ENCODE measurements around the gene A1BG. TPM values are rescaled to one million over a fixed set of nuclear protein-coding genes. Genes with fewer than 3 reads are reported as not detected.
"Not testable (repeated sequence)": the region's sequence is repeated elsewhere in the genome, so short reads cannot be mapped to it uniquely, and the experiment has no call there.

Gene A1BG
- total RNA-seq, 1 donor from 2014 or later, result 7.6 TPM

DNA sequence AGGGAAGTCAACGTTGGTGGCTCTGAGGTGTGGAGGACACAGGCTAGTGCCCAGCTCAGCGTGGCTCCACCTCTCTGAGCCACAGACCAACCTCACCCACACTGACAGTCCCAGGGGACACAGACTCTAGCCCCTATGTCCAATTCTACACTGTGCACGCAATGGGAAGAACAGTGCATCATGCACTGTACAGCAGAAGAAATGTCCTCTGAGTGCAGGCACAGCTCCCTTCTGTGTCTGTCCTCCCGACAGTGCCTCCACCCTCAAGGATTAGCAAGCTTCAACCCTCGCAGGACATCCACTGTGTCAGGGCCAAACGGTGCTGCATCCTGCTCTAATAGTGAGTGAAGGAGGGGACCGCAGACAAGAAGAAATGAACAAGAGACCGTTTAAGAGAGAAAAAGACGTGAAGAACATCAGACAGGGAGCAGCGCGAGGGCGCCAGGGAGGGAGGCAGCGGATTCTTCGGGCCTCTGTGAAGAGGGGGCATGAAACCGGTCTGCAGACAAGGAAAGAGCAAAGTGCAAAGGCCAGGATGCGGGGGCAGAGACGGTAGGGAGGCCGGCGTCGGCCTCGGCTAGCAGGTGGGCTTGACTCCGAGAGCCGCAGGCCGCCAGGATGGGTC lies 26.9 kb upstream of the A1BG start:
- intact Hi-C loops (cut with micrococcal nuclease), result loop anchor here (1.0 to 2.0 kb wide), 6 partner anchors 31 to 197 kb away; partner anchors contain the start of genes ERVK3-1, ZNF274 and ZNF324
- H3K4me3 Mint-ChIP-seq, result peak overlapping the region; percentile 97
- no peaks in the 10 kb centered on the region for H3K9me3 Mint-ChIP-seq
- H3K36me3 Mint-ChIP-seq (ENCODE audit: low read depth), result peaks cover 5% of the 10 kb centered on the region
- H3K4me1 Mint-ChIP-seq, result peaks cover 18% of the 10 kb centered on the region
- peak overlapping the region; percentile 94 for H3K27ac Mint-ChIP-seq
- H3K27me3 Mint-ChIP-seq, result no peaks in the 10 kb centered on the region
- DNase-seq, result no peak

GRCh38 chr19:58379246-58379645 lies 26.0 kb upstream of the A1BG start:
- Mint-ChIP-seq H3K36me3 (ENCODE audit: low read depth) (peaks cover 5% of the 10 kb centered on the region), H3K4me3 (peak overlapping the region; percentile 97), H3K27me3 (no peaks in the 10 kb centered on the region), H3K9me3 (no peaks in the 10 kb centered on the region), H3K4me1 (peaks cover 18% of the 10 kb centered on the region), H3K27ac (peak overlapping the region; percentile 94)
- intact Hi-C loops (cut with micrococcal nuclease), result no loop called here
- no peak for DNase-seq

DNA sequence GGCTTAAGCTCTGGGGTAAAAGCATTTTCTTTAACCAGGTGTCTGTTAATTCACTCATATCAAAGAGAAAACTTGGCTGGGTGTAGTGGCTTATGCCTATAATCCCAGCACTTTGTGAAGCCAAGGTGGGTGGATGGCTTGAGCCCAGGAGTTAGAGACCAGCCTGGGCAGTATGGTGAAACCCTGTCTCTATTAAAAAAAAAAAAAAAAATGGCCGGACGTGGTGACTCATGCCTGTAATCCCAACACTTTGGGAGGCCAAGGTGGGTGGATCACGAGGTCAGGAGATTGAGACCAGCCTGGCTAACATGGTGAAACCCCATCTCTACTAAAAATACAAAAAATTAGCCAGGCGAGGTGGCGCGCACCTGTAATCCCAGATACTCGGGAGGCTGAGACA lies 23.4 kb upstream of the A1BG start:
- H3K9me3 Mint-ChIP-seq; H3K4me3 Mint-ChIP-seq; H3K27me3 Mint-ChIP-seq; H3K36me3 Mint-ChIP-seq (ENCODE audit: low read depth); DNase-seq; H3K27ac Mint-ChIP-seq; intact Hi-C loops (cut with micrococcal nuclease): not testable (repeated sequence)
- H3K4me1 Mint-ChIP-seq, result peaks cover 13% of the 10 kb centered on the region

DNA sequence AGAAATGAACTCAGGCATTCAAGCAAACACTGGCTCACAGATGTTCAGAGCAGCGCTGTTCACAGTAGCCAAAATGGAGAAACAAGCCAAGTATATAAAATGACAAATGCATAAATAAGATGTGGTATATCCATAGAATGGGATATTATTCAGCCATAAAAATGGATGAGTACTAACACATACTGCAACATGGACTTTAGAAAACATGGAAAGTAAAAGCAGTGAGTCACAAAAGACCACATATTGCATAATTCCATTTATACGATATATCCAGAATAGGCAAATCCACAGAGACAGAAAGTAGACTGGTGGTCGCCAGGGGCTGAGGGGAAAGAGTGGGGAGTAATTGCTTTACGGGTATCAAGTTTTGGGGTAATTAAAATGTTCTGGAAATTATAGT lies 20.9 kb upstream of the A1BG start:
- intact Hi-C loops (cut with micrococcal nuclease), result no loop called here
- H3K27ac Mint-ChIP-seq, result no peak overlapping the region

GRCh38 chr19:58372311-58373133 lies 19.2 kb upstream of the A1BG start:
- no peak for DNase-seq
- intact Hi-C loops (cut with micrococcal nuclease), result no loop called here
- peaks cover 2% of the 10 kb centered on the region for H3K4me1 Mint-ChIP-seq
- no peaks in the 10 kb centered on the region for H3K27me3 Mint-ChIP-seq
- H3K27ac Mint-ChIP-seq, result no peak overlapping the region
- H3K9me3 Mint-ChIP-seq, result no peaks in the 10 kb centered on the region
- H3K4me3 Mint-ChIP-seq, result no peak overlapping the region
- no peaks in the 10 kb centered on the region for H3K36me3 Mint-ChIP-seq (ENCODE audit: low read depth)

More for the DNA sequence above, 20.9 kb upstream of the A1BG start:
- no peaks in the 10 kb centered on the region for H3K9me3 Mint-ChIP-seq
- H3K4me1 Mint-ChIP-seq, result peaks cover 2% of the 10 kb centered on the region
- no peaks in the 10 kb centered on the region for H3K36me3 Mint-ChIP-seq (ENCODE audit: low read depth)
- H3K4me3 Mint-ChIP-seq, result no peak overlapping the region
- H3K27me3 Mint-ChIP-seq, result no peaks in the 10 kb centered on the region
- DNase-seq, result no peak

DNA sequence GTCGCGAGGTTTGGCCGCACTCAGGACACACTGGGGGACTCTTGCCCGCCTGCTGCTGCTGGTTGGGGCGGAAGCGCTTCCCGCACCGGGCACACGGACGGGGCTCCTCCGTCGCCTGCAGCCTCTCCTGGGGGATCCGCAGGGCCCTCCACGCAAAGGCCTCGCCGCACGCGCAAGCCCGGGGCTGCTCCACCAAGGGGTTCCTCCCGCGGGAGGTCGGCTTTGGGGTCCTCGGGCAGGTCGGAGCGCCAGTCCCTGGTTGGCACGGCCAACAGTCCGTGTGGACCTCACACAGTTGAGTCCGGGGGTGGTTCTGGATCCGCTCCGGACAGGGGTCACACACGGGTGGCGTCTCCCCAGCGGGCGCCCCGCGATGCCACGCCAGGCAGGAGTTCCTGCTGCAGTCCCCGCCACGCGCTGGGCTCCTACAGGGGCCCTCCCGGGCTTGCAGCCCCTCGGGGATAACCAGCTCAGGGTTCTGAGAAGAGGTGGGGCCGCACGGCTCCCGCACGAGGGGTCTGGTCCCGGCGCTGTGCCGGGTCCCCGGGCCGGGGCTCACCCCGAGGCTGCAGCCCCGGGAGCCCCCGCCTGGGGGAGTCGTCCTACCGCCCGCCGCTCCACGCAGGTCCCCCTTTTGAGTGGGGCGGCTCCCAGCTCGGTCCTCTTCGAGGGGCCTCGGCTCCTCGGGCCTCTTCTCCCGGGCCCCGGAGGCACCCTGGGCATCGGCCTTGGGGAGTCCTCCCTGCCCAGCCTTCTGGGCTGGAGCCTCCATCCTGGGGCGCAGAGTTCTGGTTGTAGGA lies 15.5 kb upstream of the A1BG start:
- no peak overlapping the region for H3K27ac Mint-ChIP-seq
- no peaks in the 10 kb centered on the region for H3K4me1 Mint-ChIP-seq
- intact Hi-C loops (cut with micrococcal nuclease), result no loop called here
- no peak overlapping the region for H3K4me3 Mint-ChIP-seq
- no peak for DNase-seq
- H3K36me3 Mint-ChIP-seq (ENCODE audit: low read depth), result no peaks in the 10 kb centered on the region
- no peaks in the 10 kb centered on the region for H3K9me3 Mint-ChIP-seq
- no peaks in the 10 kb centered on the region for H3K27me3 Mint-ChIP-seq

DNA sequence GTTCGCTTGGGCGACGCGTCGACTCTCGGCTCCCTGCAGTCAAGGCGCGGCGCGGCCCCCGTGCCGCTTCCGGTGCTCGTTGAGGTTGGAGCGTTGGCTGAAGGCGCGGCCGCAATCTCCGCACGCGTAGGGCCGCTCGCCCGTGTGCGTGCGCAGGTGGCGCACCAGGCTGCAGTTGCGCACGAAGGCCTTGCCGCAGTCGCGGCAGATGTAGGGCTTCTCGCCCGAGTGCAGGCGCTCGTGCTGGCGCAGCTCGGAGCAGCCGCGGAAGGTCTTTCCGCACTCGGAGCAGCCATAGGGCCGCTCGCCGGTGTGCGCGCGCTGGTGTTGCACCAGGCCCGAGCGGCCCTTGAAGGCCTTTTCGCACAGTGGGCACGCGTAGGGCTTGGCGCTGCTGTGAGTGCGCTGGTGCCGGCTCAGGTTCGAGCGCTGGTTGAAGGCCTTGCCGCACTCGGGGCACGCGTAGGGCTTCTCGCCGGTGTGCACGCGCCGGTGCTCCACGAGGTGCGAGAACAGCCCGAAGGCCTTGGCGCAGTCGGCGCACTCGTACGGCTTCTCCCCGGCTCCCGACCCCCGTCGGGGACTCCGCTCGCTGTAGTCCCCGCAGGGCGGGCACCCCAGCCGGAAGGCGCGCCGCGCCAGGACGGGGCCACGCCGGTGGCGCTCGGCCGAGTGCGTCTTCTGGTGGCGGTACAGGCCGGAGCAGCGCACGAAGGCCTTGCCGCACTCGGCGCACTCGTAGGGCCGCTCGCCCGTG lies 14.6 kb upstream of the A1BG start:
- intact Hi-C loops (cut with micrococcal nuclease), result no loop called here
- H3K4me3 Mint-ChIP-seq, result no peak overlapping the region
- DNase-seq, result no peak
- H3K36me3 Mint-ChIP-seq (ENCODE audit: low read depth), result no peaks in the 10 kb centered on the region
- peaks cover 1% of the 10 kb centered on the region for H3K4me1 Mint-ChIP-seq
- no peak overlapping the region for H3K27ac Mint-ChIP-seq
- no peaks in the 10 kb centered on the region for H3K27me3 Mint-ChIP-seq
- no peaks in the 10 kb centered on the region for H3K9me3 Mint-ChIP-seq

- no peaks in the 10 kb centered on the region for H3K27me3 Mint-ChIP-seq
- no peak overlapping the region for H3K4me3 Mint-ChIP-seq
- no peak overlapping the region for H3K27ac Mint-ChIP-seq
- H3K9me3 Mint-ChIP-seq, result no peaks in the 10 kb centered on the region
- intact Hi-C loops (cut with micrococcal nuclease), result no loop called here
- peaks cover 8% of the 10 kb centered on the region for H3K4me1 Mint-ChIP-seq
- DNase-seq, result no peak
- peaks cover 4% of the 10 kb centered on the region for H3K36me3 Mint-ChIP-seq (ENCODE audit: low read depth)
Measured at GRCh38 chr19:58366585-58367430, 13.5 kb upstream of the A1BG start.

GRCh38 chr19:58364146-58364545 lies 10.9 kb upstream of the A1BG start:
- Mint-ChIP-seq H3K27ac (no peak overlapping the region), H3K27me3 (no peaks in the 10 kb centered on the region), H3K4me1 (peaks cover 9% of the 10 kb centered on the region), H3K9me3 (no peaks in the 10 kb centered on the region), H3K4me3 (peak overlapping the region; percentile 45), H3K36me3 (ENCODE audit: low read depth) (peaks cover 5% of the 10 kb centered on the region)
- no peak for DNase-seq
- intact Hi-C loops (cut with micrococcal nuclease), result no loop called here

DNA sequence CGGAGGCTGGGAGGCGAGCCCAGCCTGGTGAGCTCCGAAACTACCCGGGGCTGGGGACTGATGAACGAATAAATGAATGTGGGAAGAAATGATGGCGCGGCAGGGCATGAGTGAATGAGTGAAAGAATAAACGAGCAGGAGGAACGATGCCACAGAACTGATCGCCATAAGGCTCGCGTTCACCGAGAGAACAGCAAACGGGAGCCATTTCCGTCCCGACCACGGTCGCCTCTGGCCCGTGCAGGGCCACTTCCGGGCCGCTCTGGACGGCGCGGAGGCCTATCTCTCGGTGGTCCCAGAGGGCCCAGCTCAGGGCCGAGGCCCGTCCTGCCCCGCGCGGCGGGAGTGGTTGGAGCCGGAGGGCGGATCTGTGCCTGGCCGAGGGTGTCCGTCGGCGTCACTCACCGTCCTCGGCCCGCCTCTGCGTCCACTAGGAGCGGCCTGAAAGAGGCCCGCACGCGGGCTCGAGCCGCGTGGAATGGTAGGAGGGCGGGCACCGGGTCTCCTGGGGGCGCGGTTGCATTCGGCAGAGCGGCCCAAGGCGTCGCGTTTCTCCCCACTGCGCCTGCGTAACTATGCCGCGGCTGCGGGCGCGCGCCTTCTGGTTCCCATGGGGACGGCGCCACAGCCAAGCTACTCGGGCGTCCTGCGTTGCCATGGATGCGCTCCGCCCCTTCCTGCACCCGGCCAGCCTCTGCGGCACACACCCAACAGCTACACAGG lies 9.1 kb upstream of the A1BG start, which contains the start of gene ZNF497:
Gene ZNF497, minus strand, starts transcription at position 480 of the 723 bp plus-strand sequence. CDS start 5,116 bp downstream, outside the sequence.
- H3K27me3 Mint-ChIP-seq, result no peaks in the 10 kb centered on the region
- peak; percentile 99 for DNase-seq
- H3K4me1 Mint-ChIP-seq, result peaks cover 9% of the 10 kb centered on the region
- H3K27ac Mint-ChIP-seq, result peak within 1 kb of the TSS; percentile 97
- intact Hi-C loops (cut with micrococcal nuclease), result loop anchor here (1.0 kb wide), 5 partner anchors 15 to 39 kb away; partner anchors contain the start of genes RPS5 and ZNF837
- H3K4me3 Mint-ChIP-seq, result peak within 1 kb of the TSS; percentile 95
- no peaks in the 10 kb centered on the region for H3K9me3 Mint-ChIP-seq
- H3K36me3 Mint-ChIP-seq (ENCODE audit: low read depth), result peaks cover 5% of the 10 kb centered on the region

DNA sequence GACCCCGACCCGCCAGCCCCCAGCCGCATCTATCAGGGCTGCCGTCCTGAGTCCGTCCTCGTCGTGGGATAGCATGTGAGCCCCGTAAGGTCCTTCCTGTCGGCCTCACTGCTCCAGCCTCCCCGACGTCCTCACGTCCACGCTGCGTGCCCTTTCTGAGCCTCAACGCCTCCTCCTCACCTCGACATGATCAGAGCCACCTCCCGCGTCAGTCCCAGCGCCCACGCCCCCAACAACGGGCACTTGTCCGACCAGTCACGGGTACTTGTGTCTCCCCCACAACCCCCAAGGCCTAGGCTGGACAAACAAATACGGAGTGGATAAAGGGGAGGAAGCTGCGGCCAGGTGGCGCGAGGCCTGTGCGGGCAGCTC lies 8.6 kb upstream of the A1BG start:
- Mint-ChIP-seq H3K36me3 (ENCODE audit: low read depth) (peaks cover 5% of the 10 kb centered on the region), H3K4me1 (peaks cover 9% of the 10 kb centered on the region), H3K27ac (peak overlapping the region; percentile 97), H3K27me3 (no peaks in the 10 kb centered on the region), H3K9me3 (no peaks in the 10 kb centered on the region), H3K4me3 (peak overlapping the region; percentile 95)
- DNase-seq, result peak; percentile 81
- intact Hi-C loops (cut with micrococcal nuclease), result loop anchor here (1.0 kb wide), 5 partner anchors 15 to 39 kb away; partner anchors contain the start of genes RPS5 and ZNF837

DNA sequence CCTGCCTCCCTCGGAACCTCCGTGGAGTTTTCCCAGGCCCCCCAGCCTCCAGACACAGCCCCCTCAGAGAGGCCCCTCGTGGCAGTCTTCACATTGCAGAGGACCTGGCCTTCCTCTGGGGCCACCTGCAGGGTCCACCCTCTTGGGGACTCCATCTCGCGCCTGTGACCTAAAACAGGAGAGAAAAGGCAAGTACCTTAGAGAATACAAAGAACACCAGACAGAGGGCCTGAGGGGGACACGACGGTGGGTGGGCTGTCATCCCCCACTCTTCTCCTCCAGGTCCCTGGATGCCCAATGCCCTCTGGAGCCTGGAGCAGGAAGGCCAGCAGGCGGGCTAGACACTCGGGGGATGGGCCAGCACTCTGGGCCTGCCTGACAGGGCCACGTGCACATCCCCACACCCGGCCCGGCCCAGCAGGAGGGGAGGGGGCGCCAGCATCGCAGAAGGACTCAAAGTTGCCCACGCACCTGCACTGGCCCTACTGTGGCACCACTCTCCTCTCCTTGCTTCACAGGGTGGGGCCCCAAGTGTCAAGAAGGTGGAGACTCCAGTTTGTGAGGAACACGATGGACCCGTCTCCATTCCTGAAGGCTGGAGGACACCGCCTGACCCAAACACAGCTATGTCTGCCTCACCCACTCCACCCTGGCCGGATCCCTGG lies 4.3 kb upstream of the A1BG start:
- Mint-ChIP-seq H3K27ac (no peak overlapping the region), H3K4me1 (peaks cover 10% of the 10 kb centered on the region), H3K9me3 (no peaks in the 10 kb centered on the region), H3K36me3 (ENCODE audit: low read depth) (peaks cover 5% of the 10 kb centered on the region), H3K4me3 (no peak overlapping the region), H3K27me3 (no peaks in the 10 kb centered on the region)
- intact Hi-C loops (cut with micrococcal nuclease), result no loop called here
- DNase-seq, result no peak
